ENCODE results near the gene COMMD2. TPM values are rescaled to one million over a fixed set of nuclear protein-coding genes. Genes with fewer than 3 reads are reported as not detected.

Gene COMMD2
- polyA plus RNA-seq, 1 experiment: 56.0 TPM

DNA sequence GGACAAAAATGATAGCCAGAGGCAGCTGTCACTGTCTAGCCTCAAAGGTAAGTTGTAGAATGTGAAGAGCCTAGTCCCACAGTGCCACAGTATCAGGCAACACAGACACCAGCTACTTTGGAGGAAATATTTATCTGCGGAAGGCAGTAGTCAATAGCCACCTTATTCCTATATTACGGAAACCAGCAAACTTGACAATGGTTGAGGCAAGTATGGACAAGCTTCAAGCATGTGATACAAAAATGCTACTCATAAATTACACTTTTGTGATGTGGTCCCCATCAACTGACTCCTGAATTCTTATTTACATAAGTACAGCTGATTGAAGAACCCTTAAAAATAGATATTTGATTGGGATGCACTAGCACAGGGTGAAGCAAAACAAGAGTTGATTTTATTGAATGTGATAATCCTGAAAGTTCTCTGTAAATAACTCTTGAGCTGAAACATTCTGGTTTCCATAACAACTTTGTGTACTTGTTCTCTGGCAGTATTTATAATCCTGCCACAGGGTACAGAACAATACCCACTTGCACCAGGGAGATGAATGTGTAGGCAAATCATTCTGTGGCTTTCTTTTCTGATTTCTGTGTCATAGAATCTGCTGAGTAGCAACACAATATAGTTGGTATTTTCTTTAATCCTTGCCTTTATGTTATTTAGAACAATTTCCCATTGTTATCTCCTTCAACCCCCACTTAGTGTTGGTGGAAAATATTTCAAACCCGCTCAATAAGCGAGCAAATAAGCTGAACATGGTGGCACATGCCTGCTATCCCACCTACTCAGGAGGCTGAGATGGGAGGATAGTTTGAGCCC lies 40.4 kb upstream of the COMMD2 start, which contains the start of gene ANKUB1:
TSS of gene ANKUB1 (minus strand) at position 103 of the 819 bp plus-strand sequence. CDS start 188 bp downstream, outside the sequence.
- TF ChIP-seq, protein P1, sequence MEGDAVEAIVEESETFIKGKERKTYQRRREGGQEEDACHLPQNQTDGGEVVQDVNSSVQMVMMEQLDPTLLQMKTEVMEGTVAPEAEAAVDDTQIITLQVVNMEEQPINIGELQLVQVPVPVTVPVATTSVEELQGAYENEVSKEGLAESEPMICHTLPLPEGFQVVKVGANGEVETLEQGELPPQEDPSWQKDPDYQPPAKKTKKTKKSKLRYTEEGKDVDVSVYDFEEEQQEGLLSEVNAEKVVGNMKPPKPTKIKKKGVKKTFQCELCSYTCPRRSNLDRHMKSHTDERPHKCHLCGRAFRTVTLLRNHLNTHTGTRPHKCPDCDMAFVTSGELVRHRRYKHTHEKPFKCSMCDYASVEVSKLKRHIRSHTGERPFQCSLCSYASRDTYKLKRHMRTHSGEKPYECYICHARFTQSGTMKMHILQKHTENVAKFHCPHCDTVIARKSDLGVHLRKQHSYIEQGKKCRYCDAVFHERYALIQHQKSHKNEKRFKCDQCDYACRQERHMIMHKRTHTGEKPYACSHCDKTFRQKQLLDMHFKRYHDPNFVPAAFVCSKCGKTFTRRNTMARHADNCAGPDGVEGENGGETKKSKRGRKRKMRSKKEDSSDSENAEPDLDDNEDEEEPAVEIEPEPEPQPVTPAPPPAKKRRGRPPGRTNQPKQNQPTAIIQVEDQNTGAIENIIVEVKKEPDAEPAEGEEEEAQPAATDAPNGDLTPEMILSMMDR (IDR thresholded peaks at IDR 0.05; ENCODE audit: low read depth, low read length): no peak
- no peaks in the 10 kb centered on the region for H3K27me3 ChIP-seq (ENCODE audit: control insufficient read depth, insufficient read depth, low read length)
- no peaks in the 10 kb centered on the region for H3K9me3 ChIP-seq (ENCODE audit: control insufficient read depth, insufficient read depth, low read length)
- ChIA-PET POLR2A (no interaction called here), CTCF (interaction anchor here (1.0 to 3.7 kb wide), 3 partner anchors 16 to 29 kb away, joined by 4 to 30 read pairs (median 20); no protein-coding TSS in a partner anchor)
- no peak within 1 kb of the TSS for H3K27ac ChIP-seq (ENCODE audit: low read depth, low read length)
- no peak within 1 kb of the TSS for H3K4me3 ChIP-seq (ENCODE audit: low read depth, low read length)
- DNase-seq (ENCODE audit: low read depth, low spot score): no peak

DNA sequence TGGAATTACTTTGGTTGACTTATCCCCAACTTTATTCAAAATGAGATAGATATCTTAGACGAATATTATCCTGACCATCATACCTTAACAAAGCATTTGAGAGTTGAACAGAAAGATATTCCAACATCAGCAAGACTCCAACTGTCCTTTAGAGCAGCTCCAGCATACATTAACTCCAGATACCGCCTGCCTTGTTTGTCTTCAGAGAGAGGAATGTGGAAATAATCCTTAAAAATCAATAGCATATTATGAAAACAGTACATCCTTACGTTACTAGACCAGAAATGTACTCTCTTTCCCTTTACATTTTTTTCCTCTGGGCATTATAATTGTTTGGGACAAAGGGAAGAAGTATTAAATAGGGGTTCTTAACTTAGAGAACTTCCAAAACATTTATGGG lies 38.4 kb upstream of the COMMD2 start:
- H3K27ac ChIP-seq (ENCODE audit: low read depth, low read length): no peak overlapping the region
- POLR2A ChIA-PET: no interaction called here
- TF ChIP-seq, protein P1 (IDR thresholded peaks at IDR 0.05; ENCODE audit: low read depth, low read length): no peak
- DNase-seq (ENCODE audit: low read depth, low spot score): no peak
- H3K27me3 ChIP-seq (ENCODE audit: control insufficient read depth, insufficient read depth, low read length): no peaks in the 10 kb centered on the region
- CTCF ChIA-PET: interaction anchor here (3.7 kb wide), 1 partner anchor 18 kb away, joined by 30 read pairs; no protein-coding TSS in a partner anchor
- no peaks in the 10 kb centered on the region for H3K9me3 ChIP-seq (ENCODE audit: control insufficient read depth, insufficient read depth, low read length)
- H3K4me3 ChIP-seq (ENCODE audit: low read depth, low read length): no peak overlapping the region

DNA sequence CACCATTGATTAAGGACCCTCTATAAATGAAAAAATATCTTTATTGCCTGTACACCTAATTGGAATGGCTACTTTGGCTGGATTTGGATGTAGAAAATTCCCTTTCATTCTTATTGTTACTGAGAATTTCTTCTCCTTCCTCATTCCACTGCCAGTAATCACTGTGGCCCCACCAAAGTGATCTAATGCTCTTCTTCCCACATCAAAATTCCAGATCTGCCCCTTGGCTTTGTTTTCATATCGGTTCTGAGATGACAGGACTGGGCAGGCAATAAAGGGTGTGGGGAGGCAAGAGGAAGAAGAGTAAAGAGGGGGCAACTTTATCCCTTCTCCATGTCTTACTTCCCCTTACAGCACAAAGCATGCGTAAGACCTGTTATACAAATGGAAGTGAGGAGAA lies 38.0 kb upstream of the COMMD2 start:
- DNase-seq (ENCODE audit: low read depth, low spot score): no peak
- TF ChIP-seq, protein P1 (IDR thresholded peaks at IDR 0.05; ENCODE audit: low read depth, low read length): no peak
- ChIA-PET POLR2A (no interaction called here), CTCF (interaction anchor here (3.7 kb wide), 1 partner anchor 18 kb away, joined by 30 read pairs; no protein-coding TSS in a partner anchor)
- no peak overlapping the region for H3K4me3 ChIP-seq (ENCODE audit: low read depth, low read length)
- H3K27me3 ChIP-seq (ENCODE audit: control insufficient read depth, insufficient read depth, low read length): no peaks in the 10 kb centered on the region
- H3K27ac ChIP-seq (ENCODE audit: low read depth, low read length): no peak overlapping the region
- no peaks in the 10 kb centered on the region for H3K9me3 ChIP-seq (ENCODE audit: control insufficient read depth, insufficient read depth, low read length)

DNA sequence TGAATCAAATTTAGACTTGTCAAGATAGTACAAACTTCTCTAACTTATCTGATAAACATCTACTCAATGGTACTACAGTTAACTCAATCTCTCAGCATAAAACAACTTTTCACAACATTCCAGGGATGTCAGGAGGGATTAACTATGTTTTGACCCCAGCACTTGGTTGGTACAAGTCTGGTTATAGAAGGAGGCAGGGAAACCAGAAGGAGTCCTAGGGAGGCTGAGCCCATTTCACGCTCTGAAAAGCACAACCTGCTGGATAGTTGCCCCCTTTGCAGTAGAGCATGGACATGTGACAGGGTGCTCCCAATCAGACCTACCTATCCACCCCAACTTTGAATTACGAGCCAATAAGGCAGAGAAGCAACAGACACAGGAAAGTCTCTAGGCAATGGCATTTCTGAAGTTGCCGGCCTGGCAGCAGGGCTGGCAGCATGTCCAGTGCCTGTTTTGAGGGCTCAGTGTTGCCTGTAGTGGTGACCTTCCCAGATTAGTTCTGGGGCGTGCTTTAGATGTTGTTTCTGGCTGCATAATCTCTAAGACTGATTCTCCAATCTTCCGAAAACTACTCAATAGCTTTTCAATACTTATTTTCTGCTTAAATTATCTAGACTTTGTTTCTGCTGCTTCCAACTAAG lies 31.9 kb upstream of the COMMD2 start:
- H3K4me3 ChIP-seq (ENCODE audit: low read depth, low read length): no peak overlapping the region
- peak; percentile 16 for DNase-seq (ENCODE audit: low read depth, low spot score)
- H3K27ac ChIP-seq (ENCODE audit: low read depth, low read length): peak overlapping the region; percentile 74
- ChIA-PET POLR2A (interaction anchor here (1.0 kb wide), 1 partner anchor 18 kb away, joined by 3 read pairs; no protein-coding TSS in a partner anchor), CTCF (interaction anchor here (0.6 to 3.8 kb wide), 4 partner anchors 12 to 826 kb away, joined by 4 to 61 read pairs (median 22); no protein-coding TSS in a partner anchor)
- TF ChIP-seq, protein P1 (IDR thresholded peaks at IDR 0.05; ENCODE audit: low read depth, low read length): no peak
- H3K27me3 ChIP-seq (ENCODE audit: control insufficient read depth, insufficient read depth, low read length): no peaks in the 10 kb centered on the region
- H3K9me3 ChIP-seq (ENCODE audit: control insufficient read depth, insufficient read depth, low read length): no peaks in the 10 kb centered on the region

All from AG04450 (cell line).